ENCODE results near the gene RPL23.

DNA sequence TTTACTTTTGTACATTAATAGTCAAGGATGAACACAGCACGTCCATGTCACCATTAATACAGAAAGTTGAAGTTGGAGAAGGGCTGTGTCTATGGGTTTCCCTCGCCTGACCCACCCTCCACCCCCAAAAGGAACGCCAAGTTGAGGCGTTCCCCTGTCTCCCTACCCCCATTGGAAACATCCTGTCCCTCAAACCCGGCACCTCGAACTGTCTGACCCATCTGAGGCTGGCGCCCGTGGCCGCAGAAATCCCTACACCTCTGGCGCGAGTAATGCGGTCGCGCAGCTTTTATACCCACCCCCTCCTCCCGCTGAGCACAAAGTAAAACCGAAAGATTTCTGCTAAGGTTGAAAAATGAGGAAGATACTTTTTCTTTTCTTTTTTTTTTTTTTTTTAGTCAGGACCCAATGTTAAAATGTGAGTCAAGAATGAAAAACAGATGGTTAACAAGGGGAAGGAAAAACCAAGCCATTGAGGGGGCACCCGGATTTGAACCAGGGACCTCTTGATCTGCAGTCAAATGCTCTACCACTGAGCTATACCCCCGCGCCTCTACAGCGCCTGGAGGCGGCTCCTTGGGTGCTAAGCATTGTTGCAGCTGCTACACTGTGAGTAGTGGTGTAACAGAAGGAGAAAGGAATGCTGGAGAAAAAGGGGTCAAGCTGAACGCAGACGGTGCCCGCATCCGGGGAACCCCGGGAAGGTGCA lies 15.4 kb upstream of the RPL23 start:
- TF ChIP-seq TCF7L2 (IDR thresholded peaks at IDR 0.05; ENCODE audit: borderline replicate concordance, extremely low read depth, insufficient read depth, insufficient read length) (no peak), YY1 (IDR thresholded peaks at IDR 0.05; ENCODE audit: extremely low read depth, insufficient replicate concordance, low read depth, low read length) (peak; percentile 50), POLR2AphosphoS5 (IDR thresholded peaks at IDR 0.05; ENCODE audit: low read depth, low read length) (no peak), POLR2A (IDR thresholded peaks at IDR 0.05; ENCODE audit: borderline replicate concordance, extremely low read depth, insufficient read depth, insufficient read length) (no peak), SIN3A (IDR thresholded peaks at IDR 0.05; ENCODE audit: low read depth) (no peak), ZNF274 (IDR thresholded peaks at IDR 0.05; ENCODE audit: low read depth, low read length) (no peak), JUND (IDR thresholded peaks at IDR 0.05) (no peak), FOSL1 (IDR thresholded peaks at IDR 0.05; ENCODE audit: low read depth) (0 out of 2 replicates have a peak, but pooled peaks have one; percentile 26), EGR1 (IDR thresholded peaks at IDR 0.05; ENCODE audit: low read depth) (no peak), RAD21 (IDR thresholded peaks at IDR 0.05; ENCODE audit: low read depth) (0 out of 2 replicates have a peak, but pooled peaks have one; percentile 9), EZH2 (IDR thresholded peaks at IDR 0.05) (no peak)
- TF ChIP-seq, protein P1, sequence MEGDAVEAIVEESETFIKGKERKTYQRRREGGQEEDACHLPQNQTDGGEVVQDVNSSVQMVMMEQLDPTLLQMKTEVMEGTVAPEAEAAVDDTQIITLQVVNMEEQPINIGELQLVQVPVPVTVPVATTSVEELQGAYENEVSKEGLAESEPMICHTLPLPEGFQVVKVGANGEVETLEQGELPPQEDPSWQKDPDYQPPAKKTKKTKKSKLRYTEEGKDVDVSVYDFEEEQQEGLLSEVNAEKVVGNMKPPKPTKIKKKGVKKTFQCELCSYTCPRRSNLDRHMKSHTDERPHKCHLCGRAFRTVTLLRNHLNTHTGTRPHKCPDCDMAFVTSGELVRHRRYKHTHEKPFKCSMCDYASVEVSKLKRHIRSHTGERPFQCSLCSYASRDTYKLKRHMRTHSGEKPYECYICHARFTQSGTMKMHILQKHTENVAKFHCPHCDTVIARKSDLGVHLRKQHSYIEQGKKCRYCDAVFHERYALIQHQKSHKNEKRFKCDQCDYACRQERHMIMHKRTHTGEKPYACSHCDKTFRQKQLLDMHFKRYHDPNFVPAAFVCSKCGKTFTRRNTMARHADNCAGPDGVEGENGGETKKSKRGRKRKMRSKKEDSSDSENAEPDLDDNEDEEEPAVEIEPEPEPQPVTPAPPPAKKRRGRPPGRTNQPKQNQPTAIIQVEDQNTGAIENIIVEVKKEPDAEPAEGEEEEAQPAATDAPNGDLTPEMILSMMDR (IDR thresholded peaks at IDR 0.05 in 2 of 3, conservative IDR thresholded peaks at IDR 0.05 in 1 of 3; ENCODE audit: borderline replicate concordance in 1 of 3, insufficient read depth in 1 of 3, low read depth in 2 of 3, low read length in 2 of 3), result peak in 2 of 3 experiments; percentile 26 to 27; a peak in 4 of 6 replicates
- TF ChIP-seq, protein P2, sequence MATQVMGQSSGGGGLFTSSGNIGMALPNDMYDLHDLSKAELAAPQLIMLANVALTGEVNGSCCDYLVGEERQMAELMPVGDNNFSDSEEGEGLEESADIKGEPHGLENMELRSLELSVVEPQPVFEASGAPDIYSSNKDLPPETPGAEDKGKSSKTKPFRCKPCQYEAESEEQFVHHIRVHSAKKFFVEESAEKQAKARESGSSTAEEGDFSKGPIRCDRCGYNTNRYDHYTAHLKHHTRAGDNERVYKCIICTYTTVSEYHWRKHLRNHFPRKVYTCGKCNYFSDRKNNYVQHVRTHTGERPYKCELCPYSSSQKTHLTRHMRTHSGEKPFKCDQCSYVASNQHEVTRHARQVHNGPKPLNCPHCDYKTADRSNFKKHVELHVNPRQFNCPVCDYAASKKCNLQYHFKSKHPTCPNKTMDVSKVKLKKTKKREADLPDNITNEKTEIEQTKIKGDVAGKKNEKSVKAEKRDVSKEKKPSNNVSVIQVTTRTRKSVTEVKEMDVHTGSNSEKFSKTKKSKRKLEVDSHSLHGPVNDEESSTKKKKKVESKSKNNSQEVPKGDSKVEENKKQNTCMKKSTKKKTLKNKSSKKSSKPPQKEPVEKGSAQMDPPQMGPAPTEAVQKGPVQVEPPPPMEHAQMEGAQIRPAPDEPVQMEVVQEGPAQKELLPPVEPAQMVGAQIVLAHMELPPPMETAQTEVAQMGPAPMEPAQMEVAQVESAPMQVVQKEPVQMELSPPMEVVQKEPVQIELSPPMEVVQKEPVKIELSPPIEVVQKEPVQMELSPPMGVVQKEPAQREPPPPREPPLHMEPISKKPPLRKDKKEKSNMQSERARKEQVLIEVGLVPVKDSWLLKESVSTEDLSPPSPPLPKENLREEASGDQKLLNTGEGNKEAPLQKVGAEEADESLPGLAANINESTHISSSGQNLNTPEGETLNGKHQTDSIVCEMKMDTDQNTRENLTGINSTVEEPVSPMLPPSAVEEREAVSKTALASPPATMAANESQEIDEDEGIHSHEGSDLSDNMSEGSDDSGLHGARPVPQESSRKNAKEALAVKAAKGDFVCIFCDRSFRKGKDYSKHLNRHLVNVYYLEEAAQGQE (IDR thresholded peaks at IDR 0.05; ENCODE audit: low read depth), result no peak
- TF ChIP-seq, protein P3, sequence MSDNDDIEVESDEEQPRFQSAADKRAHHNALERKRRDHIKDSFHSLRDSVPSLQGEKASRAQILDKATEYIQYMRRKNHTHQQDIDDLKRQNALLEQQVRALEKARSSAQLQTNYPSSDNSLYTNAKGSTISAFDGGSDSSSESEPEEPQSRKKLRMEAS (IDR thresholded peaks at IDR 0.05), result 0 out of 2 replicates have a peak, but pooled peaks have one; percentile 30
